Hepatocyte (in vitro differentiated cells): Measurements from ENCODE around the gene PEAK1. TPM values are rescaled to one million over a fixed set of nuclear protein-coding genes. Genes with fewer than 3 reads are reported as not detected.

ENCODE experiments used
- DNase-seq: peaks from one replicate; pipeline ENCODE4 v3.0.0-alpha.2; 2016; ENCODE audit warnings: low spot score
- H2AFZ ChIP-seq: fragments of 200-600 bp; sonication (generic); 2 replicates; pipeline ENCODE4 v1.6.0; 2016; ENCODE audit warnings: antibody characterized with exemption, mild to moderate bottlenecking
- H3K27ac ChIP-seq: fragments of 200-600 bp; sonication (generic); 2 replicates; pipeline ENCODE4 v1.5.1; 2016; ENCODE audit warnings: mild to moderate bottlenecking
- H3K27me3 ChIP-seq: fragments of 200-600 bp; sonication (generic); 2 replicates; pipeline ENCODE4 v1.6.1; 2016
- H3K36me3 ChIP-seq: fragments of 200-600 bp; sonication (generic); replicated peaks from 2 replicates; pipeline ENCODE4 v1.5.1; 2016; ENCODE audit warnings: low read depth; ENCODE audit not compliant: insufficient read depth
- H3K4me1 ChIP-seq: fragments of 200-600 bp; sonication (generic); 2 replicates; pipeline ENCODE4 v1.5.1; 2016; ENCODE audit warnings: mild to moderate bottlenecking, moderate library complexity; ENCODE audit not compliant: insufficient read depth
- H3K4me2 ChIP-seq: fragments of 200-600 bp; sonication (generic); 2 replicates; pipeline ENCODE4 v1.6.0; 2016
- H3K4me3 ChIP-seq: fragments of 200-600 bp; sonication (generic); 2 replicates; pipeline ENCODE4 v1.5.1; 2016; ENCODE audit warnings: mild to moderate bottlenecking
- H3K79me2 ChIP-seq: fragments of 200-600 bp; sonication (generic); 2 replicates; pipeline ENCODE4 v1.6.0; 2017; ENCODE audit warnings: mild to moderate bottlenecking
- H3K9me2 ChIP-seq: fragments of 200-600 bp; sonication (generic); replicated peaks from 2 replicates; pipeline ENCODE4 v1.6.0; 2017; ENCODE audit warnings: mild to moderate bottlenecking; ENCODE audit not compliant: insufficient read depth
- H3K9me3 ChIP-seq: fragments of 200-600 bp; sonication (generic); 2 replicates; pipeline ENCODE4 v1.5.1; 2016; ENCODE audit warnings: low read depth, mild to moderate bottlenecking
- H4K20me1 ChIP-seq: fragments of 200-600 bp; sonication (generic); 2 replicates; pipeline ENCODE4 v1.6.0; 2016; ENCODE audit warnings: mild to moderate bottlenecking; ENCODE audit not compliant: insufficient read depth, poor library complexity, severe bottlenecking
- CTCF ChIP-seq: fragments of 200-600 bp; sonication (generic); IDR thresholded peaks from 2 replicates; pipeline ENCODE4 v1.5.1; 2016; ENCODE audit warnings: antibody characterized with exemption, mild to moderate bottlenecking; ENCODE audit not compliant: poor library complexity
- EZH2 ChIP-seq: fragments of 200-600 bp; sonication (generic); IDR thresholded peaks from 2 replicates; pipeline ENCODE4 v1.6.1; 2016; ENCODE audit warnings: antibody characterized with exemption, mild to moderate bottlenecking, borderline replicate concordance
- EZH2phosphoT487 ChIP-seq: fragments of 200-600 bp; sonication (generic); IDR thresholded peaks from one replicate; pipeline ENCODE4 v1.6.1; 2018; ENCODE audit warnings: antibody characterized with exemption, mild to moderate bottlenecking, low read depth, moderate library complexity; ENCODE audit not compliant: unreplicated experiment, severe bottlenecking
- WGBS: methylation state at CpG from one replicate; pipeline ENCODE4 v1.1.6; 2016; ENCODE audit warnings: low lambda C conversion rate; ENCODE audit errors: missing lambda C conversion rate; 5-methylcytosine and 5-hydroxymethylcytosine counted together
- polyA plus RNA-seq: library from polyadenylated mRNA; unstranded; fragments of >200 nt; fragmentation: Nextera tagmentation; extraction: Ambion mirVana; gene quantifications from 2 replicates; pipeline ENCODE4 v1.2.1, GENCODE V29; 2016
- total RNA-seq: library from RNA; depleted of rRNA; stranded (reverse); fragments of >200 nt; gene quantifications from 2 replicates; pipeline ENCODE4 v1.2.3, GENCODE V29; 2014

The PEAK1 gene
- total and polyA plus RNA-seq, 2 experiments from 2014 or later = 8.1 to 27.1 TPM

- H3K27ac ChIP-seq = no peak overlapping the region
- H2AFZ ChIP-seq = no peak overlapping the region
- 80% methylated on average over 5 of the region's 5 CpGs for WGBS
- TF ChIP-seq EZH2 = no peak
- no peak for TF ChIP-seq CTCF
- TF ChIP-seq EZH2phosphoT487 = no peak
- H3K4me2 ChIP-seq = no peak overlapping the region
- no peaks in the 10 kb centered on the region for H3K36me3 ChIP-seq
- no peak for DNase-seq
- no peaks in the 10 kb centered on the region for H3K4me1 ChIP-seq
- H3K9me3 ChIP-seq = no peaks in the 10 kb centered on the region
- H3K27me3 ChIP-seq = no peaks in the 10 kb centered on the region
- no peaks in the 10 kb centered on the region for H4K20me1 ChIP-seq
- no peaks in the 10 kb centered on the region for H3K9me2 ChIP-seq
- H3K79me2 ChIP-seq = peaks cover 22% of the 10 kb centered on the region
- H3K4me3 ChIP-seq = no peak overlapping the region
Measured at GRCh38 chr15:77358545-77359240, 61.2 kb downstream of the PEAK1 start.

GRCh38 chr15:77356305-77356704 is 63.6 kb downstream of the PEAK1 start:
- 97% methylated on average over 3 of the region's 3 CpGs for WGBS

GRCh38 chr15:77355321-77355720 is 64.6 kb downstream of the PEAK1 start:
- no peaks in the 10 kb centered on the region for H3K4me1 ChIP-seq
- no peaks in the 10 kb centered on the region for H3K9me3 ChIP-seq
- no peaks in the 10 kb centered on the region for H4K20me1 ChIP-seq
- TF ChIP-seq EZH2 = no peak
- no peak for TF ChIP-seq EZH2phosphoT487
- TF ChIP-seq CTCF = no peak
- H3K27ac ChIP-seq = no peak overlapping the region
- no peak for DNase-seq
- H2AFZ ChIP-seq = no peak overlapping the region
- no peaks in the 10 kb centered on the region for H3K27me3 ChIP-seq
- no peak overlapping the region for H3K4me2 ChIP-seq
- H3K4me3 ChIP-seq = no peak overlapping the region
- H3K79me2 ChIP-seq = peaks cover 24% of the 10 kb centered on the region
- no peaks in the 10 kb centered on the region for H3K36me3 ChIP-seq
- WGBS = 99% methylated on average over 3 of the region's 3 CpGs
- H3K9me2 ChIP-seq = no peaks in the 10 kb centered on the region

More at GRCh38 chr15:77356305-77356704, 63.6 kb downstream of the PEAK1 start:
- Histone ChIP-seq H2AFZ (no peak overlapping the region), H3K4me1 (no peaks in the 10 kb centered on the region), H3K9me2 (no peaks in the 10 kb centered on the region), H3K27me3 (no peaks in the 10 kb centered on the region), H3K9me3 (no peaks in the 10 kb centered on the region), H3K79me2 (peaks cover 31% of the 10 kb centered on the region), H3K4me3 (no peak overlapping the region), H4K20me1 (no peaks in the 10 kb centered on the region), H3K36me3 (no peaks in the 10 kb centered on the region), H3K4me2 (no peak overlapping the region), H3K27ac (no peak overlapping the region)
- no peak for TF ChIP-seq CTCF
- DNase-seq = no peak
